Stimulated activated CD4-positive, alpha-beta T cell treated with anti-CD3 and anti-CD28 coated beads, Interleukin-4, amount 100 ng/mL, for 24 hours (primary cell): Measurements from ENCODE around the gene GNL3L.
"Not testable (repeated sequence)": the region's sequence is repeated elsewhere in the genome, so short reads cannot be mapped to it uniquely, and the experiment has no call there.

ENCODE experiments used
- DNase-seq: peaks from one replicate; pipeline ENCODE4 v3.0.0-alpha.2; 2020

The GNL3L gene, protein sequence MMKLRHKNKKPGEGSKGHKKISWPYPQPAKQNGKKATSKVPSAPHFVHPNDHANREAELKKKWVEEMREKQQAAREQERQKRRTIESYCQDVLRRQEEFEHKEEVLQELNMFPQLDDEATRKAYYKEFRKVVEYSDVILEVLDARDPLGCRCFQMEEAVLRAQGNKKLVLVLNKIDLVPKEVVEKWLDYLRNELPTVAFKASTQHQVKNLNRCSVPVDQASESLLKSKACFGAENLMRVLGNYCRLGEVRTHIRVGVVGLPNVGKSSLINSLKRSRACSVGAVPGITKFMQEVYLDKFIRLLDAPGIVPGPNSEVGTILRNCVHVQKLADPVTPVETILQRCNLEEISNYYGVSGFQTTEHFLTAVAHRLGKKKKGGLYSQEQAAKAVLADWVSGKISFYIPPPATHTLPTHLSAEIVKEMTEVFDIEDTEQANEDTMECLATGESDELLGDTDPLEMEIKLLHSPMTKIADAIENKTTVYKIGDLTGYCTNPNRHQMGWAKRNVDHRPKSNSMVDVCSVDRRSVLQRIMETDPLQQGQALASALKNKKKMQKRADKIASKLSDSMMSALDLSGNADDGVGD

DNA sequence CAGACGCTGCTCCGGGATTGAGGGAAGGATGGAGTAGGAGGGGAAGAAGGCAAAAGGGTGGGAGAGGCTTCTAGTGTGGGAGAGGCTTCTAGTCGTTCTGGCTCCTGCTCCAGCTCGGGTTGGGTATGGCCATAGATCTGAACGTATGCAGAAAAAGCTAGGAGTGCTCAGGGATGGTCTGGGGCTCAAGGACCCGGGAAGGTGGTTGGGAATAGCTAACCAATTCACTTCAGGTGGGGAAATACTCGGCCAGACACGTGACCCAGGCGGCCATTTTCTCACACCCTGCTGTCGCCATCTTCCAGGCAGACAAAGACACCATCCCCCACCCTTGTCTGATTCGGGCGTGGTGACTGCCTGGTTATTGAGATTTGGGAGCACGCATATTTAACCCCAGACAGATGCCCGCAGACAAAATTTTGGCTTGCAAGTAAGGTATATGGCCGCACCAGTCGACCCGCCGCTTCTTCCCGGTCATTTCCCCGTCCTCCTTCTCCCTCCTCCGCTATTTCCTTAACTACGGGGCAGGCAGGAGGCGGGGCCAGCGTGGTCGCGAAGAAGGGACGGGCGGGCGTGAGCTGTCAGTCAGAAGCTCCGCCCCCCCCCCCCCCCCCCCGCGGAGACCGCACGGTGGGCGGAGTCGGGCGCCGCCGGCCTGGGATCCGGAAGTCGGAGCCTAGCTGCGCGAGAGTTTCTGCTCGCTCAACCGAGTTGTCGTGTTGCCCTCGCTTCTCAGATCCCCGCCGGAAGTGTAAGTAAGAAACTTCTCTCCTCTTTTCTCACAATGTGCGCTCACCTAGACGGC lies at the start of gene GNL3L:
GNL3L (plus strand) TSS at position 668 of the 805 bp plus-strand sequence. CDS start 2,348 bp downstream, outside the sequence.
- peak; percentile 82 for DNase-seq

DNA sequence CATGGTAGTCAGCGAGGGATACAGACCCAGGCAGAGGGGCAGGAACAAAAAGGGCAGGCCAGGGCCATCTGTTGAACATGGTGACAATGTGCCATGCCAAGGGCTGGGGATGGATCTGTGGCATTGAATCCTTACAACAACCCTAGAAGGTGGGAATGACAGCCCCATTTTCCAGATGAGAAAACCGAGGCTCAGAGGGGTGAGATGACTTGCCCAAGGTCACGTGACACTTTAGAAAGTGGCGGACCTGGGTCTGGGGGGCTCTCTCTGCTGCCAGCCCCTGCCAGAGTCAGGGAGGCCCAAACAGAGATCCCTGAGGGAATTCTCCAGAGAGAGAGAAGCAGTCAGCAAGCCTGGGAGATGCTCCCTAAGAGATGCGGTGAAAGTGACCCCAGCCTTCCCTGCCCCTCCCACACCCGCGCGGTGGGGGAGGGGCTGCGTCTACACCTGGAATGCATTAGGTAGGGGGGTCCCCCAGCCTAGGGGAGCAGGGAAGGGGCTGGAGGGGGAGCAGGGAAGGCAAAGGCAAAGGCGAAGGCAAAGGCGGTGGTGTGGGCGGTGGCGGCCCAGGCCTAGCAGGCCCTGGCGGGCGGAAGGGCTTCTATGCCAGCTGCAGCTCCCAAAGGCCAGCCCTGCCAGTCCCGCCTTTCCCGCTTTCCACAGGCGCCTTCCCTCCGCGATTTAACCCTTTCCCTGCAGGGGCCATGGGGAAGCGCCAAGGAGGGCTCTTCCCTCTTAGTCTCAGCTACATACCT lies 47.0 kb upstream of the GNL3L start:
- no peak for DNase-seq

DNA sequence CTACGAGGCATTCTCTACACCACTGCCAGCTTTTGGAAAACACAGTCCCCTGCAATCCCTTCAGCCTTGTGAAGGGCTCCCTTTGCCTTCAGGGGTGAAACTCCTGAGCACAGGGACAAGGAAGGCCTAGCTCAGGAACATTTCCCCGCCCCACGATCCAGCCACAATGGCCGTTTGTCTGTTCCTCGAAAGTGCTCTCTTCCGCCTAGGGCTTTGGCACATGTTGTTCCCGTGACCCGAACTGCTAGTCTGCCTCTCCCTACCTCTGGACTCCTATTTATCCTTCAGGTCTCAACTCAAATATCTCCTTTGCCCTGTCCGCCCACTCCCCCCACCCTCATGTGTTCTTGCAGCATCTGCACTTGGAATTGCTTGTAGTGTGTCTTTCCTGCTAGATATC lies 46.1 kb upstream of the GNL3L start:
- DNase-seq: no peak

DNA sequence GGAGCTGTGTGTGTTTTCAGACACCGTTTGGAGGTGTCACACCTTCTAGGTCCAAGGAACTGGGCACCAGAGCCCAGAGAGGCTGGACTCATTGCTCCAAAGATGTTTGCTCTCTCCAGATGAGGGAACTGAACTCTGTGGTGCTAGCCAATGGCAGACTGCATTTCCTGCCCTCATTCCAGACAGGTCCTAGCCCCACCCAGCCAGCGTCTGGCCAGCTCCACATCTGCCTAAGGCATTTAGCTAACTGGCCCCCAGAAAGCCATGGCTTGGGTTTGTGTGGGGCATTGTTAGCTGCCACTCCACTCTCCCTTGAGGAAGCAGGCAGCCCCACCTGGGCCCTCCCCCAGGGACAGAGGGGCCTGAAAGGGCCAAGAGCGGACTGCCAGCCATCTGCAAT lies 45.4 kb upstream of the GNL3L start:
- DNase-seq: no peak

DNA sequence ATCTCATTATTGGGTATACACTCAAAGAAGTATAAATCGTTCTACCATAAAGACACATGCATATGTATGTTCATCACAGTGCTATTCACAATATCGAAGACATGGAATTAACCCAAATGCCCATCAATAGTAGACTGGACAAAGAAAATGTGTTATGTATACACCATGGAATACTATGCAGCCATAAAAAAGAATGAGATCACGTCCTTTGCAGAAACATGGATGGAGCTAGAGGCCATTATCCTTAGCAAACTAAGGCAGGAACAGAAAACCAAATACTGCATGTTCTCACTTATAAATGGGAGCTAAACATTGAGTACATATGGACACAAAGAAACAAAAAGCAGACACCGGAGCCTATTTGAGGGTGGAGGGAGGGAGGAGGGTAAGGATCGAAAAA lies 40.2 kb upstream of the GNL3L start:
- not testable (repeated sequence) for DNase-seq

DNA sequence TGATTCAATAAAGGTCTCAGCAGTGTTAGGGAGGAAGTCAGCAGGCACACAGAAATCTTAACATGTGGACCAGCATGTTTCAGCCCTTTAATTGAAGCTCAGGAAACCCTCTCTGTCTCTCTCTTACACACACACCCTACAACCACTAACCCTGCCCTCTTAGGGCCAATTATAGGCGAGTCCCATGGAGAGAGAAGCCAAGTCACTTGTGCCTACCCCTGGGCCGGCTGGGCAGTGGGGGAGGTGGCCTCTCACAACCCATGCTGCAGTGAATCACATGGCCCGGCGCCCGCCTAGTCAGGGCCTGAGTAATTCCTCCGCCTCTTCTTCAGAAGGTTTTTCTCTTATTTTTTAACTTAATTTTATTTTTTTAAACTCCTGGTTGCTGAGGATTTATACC lies 37.7 kb upstream of the GNL3L start:
- no peak for DNase-seq

DNA sequence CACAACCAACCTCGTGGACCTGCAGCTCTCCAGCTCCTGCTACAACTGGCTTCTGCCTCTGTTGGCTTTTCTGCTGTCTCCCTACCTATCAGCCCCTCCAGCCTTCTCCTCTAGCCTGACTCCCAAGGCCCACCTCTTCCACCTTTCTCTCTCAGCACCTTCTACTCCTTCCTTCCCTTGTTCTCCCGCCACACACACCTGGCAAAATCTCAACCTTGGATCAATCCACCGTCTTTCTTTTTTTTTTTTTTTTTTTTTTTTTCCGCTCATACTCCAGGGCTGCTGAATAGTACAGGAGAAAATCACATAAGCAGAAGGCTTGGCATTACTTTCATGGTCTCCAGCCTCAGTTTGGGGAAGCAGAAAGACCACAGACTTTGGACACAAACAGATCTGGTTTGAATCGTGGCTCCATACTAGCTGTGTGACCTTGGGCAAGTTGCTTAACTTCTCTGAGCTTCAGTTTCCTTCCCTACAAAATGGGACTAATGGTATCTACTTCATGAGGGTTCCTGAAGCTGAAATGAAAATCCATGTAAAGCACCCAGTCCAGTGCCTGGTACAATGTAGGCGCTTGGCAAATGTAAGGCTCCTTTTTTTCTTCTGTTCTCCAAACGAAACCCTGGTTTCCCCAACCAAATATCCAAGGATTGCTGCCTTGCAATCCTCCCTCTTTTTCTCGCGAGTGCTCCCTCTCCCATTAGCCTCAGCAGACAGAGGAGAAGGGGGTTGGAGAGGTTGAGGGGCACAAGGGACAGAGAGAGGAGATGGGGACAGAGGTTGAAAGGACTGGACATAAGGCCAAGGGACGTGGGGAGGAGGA lies 35.6 kb upstream of the GNL3L start:
- no peak for DNase-seq

DNA sequence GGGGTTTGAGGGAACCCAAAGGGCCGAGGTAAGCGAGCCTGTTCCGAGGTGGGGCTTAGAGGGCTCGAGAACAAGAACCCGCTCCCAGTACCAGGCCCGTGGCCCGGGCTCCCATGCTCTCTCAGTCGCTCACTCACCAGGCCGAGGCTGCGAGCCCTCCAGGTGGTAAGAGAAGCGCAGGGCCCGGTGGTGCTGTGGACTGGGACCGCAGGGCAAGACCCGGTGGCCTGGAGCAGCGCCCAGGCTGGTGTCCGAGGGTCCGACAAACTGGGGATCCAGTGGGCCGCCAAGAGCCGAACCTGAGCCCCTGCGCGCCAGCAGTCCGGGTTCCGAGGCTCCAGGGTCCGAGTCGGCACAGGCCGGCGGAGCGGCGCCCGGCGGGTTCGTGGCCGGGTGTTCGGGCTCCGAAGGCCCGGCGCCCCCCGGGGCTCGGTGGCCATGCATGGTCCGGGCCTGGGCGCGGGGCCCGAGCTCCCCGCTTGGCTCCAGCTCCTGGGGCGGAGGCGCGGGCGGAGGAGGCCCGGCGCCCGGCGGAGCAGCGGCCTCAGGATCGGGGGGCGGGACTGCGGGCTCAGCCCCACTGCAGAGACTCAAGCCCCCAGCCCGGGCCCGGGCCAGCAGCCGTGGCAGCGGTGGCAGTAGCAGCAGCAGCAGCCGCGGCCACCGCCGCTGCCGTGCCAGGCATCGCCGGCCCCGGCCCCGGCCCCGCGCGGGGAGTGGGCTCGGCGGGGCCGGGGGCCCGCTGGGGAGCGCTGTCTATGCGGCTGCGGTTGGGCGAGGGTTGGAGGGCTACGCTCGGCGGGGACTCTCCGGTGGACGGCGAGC lies 34.8 kb upstream of the GNL3L start:
- DNase-seq: no peak

DNA sequence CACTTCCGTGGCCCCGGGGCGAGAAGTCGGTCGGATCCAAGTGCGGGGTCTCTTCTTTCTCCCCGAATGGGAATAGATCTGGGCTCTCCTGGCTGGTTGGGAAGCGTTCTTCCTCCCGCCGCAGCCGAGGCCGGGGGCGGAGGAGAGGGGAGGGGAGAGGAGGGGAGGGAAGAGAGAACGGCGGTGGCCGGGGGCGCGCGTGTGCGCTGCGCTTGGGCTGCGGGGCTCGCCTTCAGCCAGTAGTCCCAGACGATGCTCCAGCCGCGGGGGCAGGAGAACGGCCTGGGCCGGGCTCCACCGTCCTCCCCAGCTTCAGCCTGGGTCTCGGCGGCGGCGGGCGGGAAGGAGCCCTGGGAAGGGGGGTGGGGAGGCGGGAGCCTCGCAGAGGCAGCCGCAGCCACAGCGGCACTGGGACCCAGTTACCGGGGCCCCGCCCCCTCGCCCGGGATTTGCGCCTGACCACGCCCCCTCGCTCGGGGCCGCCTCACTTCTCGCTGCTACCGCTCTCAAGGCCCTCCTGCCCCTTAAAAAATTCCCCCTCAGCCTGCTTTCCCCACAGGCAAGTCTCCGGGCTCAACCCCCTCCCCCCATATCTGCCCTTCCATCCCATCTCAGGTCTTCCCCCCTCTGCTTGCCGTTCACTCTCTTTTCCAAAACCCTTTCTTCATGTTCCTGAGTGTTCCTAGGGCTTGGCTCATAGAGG lies 34.1 kb upstream of the GNL3L start, which contains the start of gene FGD1:
FGD1 (minus strand) TSS at position 421 of the 703 bp plus-strand sequence. CDS start 802 bp downstream, outside the sequence.
- peak; percentile 32 for DNase-seq

DNA sequence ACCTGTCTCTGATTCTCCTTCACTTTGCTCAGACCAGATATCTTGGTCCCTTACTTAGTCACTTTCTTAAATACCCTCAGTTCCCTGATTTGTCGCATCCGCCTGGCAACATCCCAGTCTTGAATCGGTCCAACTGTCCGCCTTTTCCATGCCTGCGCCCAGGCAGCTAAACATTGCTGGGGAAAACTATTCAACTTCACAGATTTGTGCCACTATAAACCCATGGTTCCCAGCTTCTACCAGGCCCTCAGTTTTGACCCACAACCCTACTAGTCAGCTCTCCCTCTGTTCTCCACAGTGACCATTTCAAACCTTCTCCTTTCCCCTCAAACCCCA lies 33.5 kb upstream of the GNL3L start:
- DNase-seq: no peak

DNA sequence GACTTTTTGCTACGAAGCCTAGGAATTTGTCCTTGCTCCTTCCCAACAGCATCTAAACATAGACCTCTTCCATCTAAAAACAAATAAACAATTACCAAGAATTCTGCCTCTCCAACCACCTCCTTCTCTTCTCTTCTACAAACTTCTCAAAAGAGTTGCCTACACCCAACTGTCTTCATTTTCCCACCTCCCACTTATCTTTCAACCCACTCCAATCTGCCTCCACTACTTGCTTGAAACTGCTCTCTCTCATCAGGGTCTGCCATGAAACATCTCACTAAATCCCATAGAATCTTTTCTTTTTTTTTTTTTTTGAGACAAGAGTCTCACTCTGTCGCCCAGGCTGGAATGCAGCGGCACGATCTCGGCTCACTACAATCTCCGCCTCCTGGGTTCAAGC lies 33.1 kb upstream of the GNL3L start:
- DNase-seq: no peak

DNA sequence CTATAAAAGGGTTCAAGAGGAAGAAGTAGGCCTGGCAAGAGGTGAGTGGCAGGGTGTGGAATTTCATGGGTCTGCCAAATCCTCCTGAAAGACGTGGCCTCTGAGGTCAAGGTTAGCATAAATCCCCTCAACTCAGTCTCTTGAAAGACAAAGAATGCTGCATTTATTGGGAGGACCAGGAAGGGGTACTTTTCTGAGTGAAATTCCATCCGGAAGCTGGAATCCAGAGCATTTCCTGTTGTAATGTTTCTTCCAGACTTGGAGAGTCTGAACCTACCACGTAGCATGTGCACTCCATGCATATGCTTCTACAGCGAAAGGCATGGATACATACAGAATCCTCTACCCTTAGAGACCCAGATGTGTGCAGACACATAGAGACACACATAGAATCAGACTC lies 20.6 kb upstream of the GNL3L start:
- DNase-seq: no peak

DNA sequence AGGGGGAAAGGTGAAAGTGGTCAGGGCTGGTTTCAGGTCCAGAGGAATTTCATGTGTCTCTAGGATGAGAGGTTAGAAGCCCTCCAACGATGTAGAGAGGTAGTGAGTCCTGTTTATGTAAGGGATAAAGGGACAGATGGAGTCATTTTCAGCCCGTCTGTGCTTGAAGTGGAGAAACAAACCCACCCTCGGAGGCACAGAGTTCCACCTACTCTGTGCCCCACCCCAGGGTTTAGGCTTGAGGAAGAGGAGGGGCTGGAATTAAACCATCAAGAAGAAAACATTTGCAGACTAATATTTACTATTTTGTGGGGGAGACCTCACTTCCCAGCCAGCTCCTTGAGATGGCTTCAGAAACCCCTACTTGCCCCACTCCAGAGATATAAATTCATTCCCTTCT lies 868 bp upstream of the GNL3L start:
- no peak for DNase-seq

DNA sequence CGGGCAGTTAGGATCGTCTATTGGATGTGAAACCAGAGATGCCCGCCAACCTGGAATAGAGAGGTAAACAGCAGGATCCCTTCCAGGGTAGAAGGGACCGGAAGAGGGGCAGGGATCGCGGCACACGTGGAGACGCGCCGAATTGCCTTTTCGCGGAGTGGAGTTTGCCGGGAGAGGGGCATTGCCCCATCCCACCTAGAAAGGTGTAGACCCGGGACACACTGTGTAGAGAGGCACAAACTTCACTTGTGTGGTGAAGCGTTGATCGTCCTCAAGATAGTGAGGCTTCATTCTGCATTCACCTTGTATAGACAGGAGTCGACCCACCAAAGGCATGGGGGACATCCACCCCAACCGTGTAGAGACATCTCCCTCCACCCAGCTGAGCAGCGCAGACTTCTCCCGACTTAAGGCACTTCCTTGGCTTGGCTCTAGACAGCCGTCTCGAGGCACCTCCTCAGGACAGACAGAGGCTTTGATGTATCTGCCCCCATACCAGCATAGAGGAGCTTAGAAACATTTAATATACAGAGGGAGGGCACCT lies 410 bp downstream of the GNL3L start:
- DNase-seq: peak; percentile 8

DNA sequence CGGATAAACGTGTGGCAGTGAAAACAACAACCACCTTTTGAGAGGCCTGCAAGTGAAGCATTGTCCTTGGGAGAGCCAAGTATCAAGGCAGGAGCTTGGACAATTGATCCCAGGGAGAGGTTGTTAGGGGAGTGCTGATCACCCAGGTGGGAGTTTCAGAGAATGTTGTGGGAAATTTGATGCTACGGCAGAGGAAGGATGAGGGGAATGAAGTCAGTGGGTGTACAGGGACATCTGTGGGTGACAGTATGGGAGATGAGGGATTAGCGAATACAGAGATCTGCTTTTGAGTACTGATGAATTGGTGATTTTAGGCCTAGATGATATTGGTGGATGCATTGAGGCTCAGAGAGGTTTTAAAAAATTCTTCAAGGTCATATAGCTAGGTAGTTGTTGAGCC lies 4.3 kb downstream of the GNL3L start:
- no peak for DNase-seq

DNA sequence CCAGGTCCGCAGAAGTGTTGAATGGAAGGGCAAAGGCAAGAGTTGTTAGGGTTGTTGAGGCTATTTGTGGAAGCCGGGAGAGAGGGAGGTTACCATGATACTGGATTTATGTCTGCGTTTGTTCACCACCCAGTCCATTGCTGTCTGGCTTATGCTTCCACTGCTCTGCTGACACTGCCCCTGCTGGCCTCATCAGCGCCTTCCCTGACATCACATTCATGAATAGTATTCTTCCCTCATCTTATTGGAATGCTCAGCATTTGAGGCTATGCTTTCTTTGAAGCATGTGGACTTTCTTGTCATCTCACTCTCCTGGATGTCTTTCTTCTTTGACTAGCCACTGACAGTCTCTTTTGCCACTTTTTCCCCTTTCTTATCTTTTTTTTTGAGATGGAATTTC lies 10.3 kb downstream of the GNL3L start:
- no peak for DNase-seq

DNA sequence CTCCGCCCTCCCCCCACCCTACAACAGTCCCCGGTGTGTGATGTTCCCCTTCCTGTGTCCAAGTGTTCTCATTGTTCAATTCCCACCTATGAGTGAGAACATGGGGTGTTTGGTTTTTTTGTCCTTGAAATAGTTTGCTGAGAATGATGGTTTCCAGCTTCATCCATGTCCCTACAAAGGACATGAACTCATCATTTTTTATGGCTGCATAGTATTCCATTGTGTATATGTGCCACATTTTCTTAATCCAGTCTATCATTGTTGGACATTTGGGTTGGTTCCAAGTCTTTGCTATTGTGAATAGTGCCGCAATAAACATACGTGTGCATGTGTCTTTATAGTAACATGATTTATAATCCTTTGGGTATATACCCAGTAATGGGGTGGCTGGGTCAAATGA lies 12.2 kb downstream of the GNL3L start:
- DNase-seq: not testable (repeated sequence)

DNA sequence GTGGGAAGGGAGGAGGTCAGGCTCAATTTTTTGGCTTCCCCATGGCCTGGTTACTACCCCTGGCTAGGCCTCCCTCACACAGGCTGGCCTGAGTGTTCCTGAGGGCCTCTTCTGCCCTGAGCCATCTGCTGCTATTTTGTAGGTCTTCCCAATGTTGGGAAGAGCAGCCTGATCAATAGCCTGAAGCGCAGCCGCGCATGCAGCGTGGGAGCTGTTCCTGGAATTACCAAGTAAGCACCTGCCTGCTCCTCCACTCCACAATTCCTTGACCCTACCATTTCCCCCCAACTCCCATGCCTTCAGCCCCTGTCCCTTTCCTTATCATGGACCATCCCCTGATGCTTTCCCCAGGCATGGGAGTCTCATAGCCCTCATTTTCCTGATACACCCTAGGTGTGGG lies 20.8 kb downstream of the GNL3L start:
- DNase-seq: no peak

DNA sequence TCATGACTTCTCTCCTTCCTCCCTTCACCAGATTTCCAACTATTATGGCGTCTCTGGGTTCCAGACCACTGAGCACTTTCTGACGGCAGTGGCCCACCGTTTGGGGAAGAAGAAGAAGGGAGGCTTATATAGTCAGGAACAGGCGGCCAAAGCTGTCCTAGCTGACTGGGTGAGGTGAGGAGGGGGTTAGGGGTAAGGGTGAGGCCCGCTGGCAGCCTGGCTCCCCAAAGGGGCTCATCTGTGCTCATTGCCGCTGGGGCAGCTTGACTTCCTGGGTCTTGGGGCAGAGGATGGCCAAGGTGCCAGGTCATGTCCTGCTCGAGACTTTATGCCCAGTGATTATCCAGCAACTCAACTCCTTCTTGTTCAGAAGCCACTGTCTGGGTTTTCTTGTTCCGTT lies 21.8 kb downstream of the GNL3L start:
- no peak for DNase-seq

DNA sequence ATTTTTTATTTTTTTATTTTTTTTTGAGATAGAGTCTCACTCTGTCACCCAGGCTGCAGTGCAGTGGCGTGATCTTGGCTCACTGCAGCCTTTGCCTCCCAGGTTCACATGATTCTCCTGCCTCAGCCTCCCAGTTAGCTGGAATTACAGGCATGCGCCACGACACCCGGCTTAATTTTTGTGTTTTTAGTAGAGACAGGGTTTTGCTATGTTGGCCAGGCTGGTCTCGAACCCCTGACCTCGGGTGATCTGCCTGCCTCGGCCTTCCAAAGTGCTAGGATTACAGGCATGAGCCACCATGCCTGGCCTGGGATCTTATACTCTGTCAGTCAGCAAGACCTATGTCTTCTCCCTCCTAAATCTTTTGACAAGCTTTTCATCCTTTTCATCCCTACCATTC lies 25.0 kb downstream of the GNL3L start:
- not testable (repeated sequence) for DNase-seq
